Measurements from ENCODE around the gene CYP4Z1.
A peak's percentile ranks its signal among the peaks of the same experiment; 100 is the strongest.
"Not testable (repeated sequence)": the region's sequence is repeated elsewhere in the genome, so short reads cannot be mapped to it uniquely, and the experiment has no call there.

Gene CYP4Z1, protein sequence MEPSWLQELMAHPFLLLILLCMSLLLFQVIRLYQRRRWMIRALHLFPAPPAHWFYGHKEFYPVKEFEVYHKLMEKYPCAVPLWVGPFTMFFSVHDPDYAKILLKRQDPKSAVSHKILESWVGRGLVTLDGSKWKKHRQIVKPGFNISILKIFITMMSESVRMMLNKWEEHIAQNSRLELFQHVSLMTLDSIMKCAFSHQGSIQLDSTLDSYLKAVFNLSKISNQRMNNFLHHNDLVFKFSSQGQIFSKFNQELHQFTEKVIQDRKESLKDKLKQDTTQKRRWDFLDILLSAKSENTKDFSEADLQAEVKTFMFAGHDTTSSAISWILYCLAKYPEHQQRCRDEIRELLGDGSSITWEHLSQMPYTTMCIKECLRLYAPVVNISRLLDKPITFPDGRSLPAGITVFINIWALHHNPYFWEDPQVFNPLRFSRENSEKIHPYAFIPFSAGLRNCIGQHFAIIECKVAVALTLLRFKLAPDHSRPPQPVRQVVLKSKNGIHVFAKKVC

GRCh38 chr1:47067097-47067594 lies at the start of gene CYP4Z1:
CYP4Z1 (plus strand) TSS chr1:47067231; CDS start chr1:47067491, 260 bp downstream.
- DNase-seq = no peak

- no peak for DNase-seq
These were observed 46.0 kb upstream of the CYP4Z1 start for GRCh38 chr1:47021070-47021469.

DNA sequence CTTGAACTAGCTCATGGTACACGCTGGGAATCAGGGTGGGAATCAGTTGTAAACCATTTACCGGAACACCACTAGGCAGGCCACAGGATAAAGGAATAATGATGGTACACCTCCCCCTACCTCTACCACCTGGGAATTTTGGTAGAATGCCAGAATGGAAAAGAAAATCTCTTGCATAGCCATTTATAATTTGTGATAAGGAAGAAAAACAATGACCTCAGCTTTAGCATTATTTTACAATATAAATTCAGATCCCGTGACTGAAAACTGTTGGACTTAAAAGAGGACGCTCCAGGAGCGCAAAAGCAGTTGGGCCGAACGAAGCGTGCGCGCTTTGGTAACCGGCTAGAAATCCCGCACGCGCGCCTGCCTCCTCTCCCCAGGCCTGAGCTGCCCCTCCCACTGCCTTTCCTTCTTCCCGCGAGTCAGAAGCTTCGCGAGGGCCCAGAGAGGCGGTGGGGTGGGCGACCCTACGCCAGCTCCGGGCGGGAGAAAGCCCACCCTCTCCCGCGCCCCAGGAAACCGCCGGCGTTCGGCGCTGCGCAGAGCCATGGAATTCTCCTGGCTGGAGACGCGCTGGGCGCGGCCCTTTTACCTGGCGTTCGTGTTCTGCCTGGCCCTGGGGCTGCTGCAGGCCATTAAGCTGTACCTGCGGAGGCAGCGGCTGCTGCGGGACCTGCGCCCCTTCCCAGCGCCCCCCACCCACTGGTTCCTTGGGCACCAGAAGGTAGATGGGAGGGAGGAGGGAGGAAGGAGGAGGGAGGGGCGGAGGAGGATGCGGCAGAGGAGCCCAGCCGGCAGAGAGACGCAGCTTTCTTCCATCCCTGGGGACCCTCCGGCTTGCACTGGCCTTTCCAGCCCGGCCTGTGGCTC lies 43.5 kb upstream of the CYP4Z1 start, which contains the start of gene CYP4X1:
Gene CYP4X1, plus strand, starts transcription at position 402 of the 873 bp plus-strand sequence. Its CDS starts 149 bp downstream, at position 551.
- peak; percentile 30 for DNase-seq

DNA sequence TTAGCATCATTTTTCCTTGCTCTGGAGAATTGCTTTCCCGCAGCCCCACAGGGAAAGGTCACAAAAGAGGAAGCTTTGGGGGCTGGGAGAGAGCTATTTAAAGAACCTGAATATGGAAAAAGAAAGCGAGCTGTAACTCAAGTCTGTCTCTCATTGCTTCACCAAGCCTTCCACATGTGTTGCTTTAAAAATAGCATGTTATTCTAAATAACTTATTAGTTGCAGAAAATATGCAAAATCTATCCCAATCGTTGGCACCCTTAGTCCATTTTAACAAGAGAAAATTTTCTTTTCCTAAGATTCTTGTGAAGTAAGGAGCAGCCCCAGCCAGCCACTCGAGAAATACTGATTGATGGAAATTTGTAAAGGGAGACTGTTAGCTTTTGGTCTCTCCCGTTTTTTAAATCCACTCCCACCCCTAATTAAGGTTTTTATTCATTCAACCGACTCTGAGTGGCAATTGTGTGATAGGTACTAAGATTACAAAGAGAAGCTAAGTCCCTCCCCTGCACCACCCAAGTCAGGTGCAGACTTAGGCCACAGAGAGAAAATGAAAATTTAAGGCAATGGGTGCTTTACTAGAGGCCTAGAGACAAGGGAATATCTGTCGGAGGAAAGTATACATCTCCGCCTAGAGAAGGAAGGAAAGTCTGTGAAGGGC lies 42.8 kb upstream of the CYP4Z1 start:
- no peak for DNase-seq

DNA sequence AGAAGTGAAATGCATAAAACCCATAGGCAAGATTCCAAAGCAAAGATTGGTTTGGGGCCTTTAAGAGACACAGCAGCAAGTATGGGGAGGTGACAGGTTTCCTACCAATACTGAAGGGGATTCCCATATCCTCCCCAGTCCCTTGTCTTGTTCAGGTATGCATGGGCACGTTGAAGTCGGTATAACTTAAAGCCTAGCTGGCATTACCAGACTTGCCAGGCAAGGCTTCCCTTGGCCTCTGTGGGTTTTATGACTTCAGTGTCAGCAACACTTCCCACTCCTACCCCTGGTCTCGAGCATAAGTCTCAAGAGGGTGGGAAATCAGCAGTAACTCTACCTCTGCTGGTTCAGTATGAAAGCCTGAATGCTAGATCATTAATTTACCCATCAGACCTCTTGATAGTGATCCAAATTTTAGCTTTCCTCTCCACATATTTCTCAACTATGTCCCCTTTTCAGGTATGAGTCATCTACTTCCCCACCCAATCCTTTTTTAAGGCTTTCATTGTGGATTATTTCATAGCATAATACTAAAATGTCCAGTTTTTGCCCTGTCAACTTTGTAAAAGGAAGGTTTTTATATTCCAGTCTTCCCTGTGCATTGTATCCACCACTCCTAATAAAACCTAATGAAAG lies 36.7 kb upstream of the CYP4Z1 start:
- no peak for DNase-seq

DNA sequence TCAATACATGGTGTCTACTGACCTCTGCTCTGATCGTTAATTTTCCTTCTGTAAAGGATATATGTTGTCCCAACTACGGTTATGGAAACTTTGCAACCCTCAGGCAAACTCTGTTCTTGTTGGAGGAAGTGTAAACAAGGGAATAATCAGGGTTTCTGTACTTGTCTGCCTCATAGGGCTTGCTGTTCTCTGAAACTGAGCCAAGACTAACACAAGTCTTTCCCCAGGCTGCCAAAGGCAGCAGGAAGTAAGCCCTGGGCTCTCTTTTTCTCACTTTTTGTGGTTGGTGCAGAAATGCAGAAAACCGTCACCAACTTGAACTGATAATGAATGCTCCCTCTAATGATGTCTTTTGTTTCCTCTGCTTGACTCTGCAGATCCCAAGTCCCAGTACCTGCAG lies 36.0 kb upstream of the CYP4Z1 start:
- DNase-seq = peak; percentile 6

- DNase-seq = no peak
These were observed 35.4 kb upstream of the CYP4Z1 start for GRCh38 chr1:47031585-47031984.

GRCh38 chr1:47036764-47037163 lies 30.3 kb upstream of the CYP4Z1 start:
- DNase-seq = no peak

GRCh38 chr1:47059376-47059775 lies 7.7 kb upstream of the CYP4Z1 start:
- DNase-seq = no peak

GRCh38 chr1:47069080-47069479 lies 2.0 kb downstream of the CYP4Z1 start:
- DNase-seq = not testable (repeated sequence)

DNA sequence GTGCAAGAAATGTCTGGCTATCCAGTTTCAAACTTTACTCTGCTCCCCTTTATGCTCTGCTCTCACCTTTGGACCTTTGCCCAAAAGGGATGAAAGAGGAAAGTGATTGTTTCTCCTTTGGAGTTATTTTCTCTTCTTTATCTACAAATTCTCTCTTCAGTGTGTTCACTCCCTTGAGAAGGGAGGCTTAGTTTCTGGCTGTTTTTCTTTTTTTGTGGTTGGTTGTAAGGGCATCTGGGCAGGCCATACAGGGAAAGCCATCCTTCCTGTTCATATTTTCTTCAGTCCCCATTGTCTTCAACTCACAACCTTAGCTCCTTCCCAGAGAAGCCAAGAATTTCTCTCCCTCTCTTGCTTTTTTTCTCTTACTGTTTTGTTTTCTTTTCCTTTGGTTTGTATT lies 2.5 kb downstream of the CYP4Z1 start:
- DNase-seq = not testable (repeated sequence)

GRCh38 chr1:47089356-47089755 lies 22.3 kb downstream of the CYP4Z1 start:
- not testable (repeated sequence) for DNase-seq

DNA sequence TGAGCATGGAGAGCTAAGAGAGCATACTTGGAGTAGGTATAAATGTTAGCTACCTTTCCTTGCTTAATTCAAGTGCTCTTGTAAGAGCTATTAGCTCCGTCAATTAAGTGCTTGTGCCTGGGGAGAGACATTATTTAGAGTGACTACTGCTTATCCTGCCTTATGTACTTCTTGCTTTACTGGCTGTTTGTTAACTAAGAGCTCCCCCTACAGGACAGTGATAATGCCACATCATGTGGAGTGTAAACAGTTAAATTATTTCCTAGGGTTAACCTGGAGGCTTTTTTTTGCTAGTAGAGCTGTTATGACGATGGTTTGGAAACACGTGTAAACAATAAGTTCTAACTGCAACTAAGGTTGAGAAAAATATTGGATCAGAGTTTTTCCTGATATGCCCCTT lies 24.4 kb downstream of the CYP4Z1 start:
- not testable (repeated sequence) for DNase-seq

DNA sequence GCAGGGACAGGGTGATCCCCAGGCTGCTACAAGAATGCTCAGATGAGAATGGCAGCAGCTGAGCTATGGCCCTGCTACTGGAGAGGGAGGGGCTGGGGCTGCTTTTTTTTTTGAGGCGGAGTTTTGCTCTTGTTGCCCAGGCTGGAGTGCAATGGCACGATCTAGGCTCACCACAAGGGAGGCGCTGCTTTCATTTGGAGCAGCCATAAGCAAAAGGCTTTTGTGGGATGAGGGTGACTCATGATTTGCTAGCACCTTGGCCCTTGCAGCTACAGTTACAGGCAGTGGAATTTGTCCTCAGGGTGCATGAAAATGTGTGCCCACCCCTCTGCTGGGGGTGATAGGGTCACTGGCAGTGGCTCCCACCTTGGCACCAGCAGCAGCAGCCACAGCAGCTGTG lies 37.8 kb downstream of the CYP4Z1 start:
- DNase-seq = no peak

DNA sequence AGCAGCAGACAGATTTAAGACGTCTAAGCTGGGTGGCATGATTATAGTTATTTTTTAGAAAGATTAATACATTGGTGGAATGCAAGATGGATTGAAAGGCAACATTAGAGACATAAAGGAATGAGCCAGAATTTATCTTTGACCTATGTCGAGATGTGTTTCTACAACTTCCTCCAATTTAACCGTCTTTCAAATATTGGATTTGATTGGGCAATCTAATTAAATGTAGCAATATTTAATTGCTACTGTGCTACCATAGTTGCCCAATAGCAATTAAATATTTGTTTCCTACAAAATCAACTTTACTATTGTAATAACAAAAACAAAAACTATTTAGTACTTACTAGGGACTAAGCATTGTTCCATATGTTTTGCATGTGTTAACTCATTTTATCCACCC lies 39.8 kb downstream of the CYP4Z1 start:
- no peak for DNase-seq

DNA sequence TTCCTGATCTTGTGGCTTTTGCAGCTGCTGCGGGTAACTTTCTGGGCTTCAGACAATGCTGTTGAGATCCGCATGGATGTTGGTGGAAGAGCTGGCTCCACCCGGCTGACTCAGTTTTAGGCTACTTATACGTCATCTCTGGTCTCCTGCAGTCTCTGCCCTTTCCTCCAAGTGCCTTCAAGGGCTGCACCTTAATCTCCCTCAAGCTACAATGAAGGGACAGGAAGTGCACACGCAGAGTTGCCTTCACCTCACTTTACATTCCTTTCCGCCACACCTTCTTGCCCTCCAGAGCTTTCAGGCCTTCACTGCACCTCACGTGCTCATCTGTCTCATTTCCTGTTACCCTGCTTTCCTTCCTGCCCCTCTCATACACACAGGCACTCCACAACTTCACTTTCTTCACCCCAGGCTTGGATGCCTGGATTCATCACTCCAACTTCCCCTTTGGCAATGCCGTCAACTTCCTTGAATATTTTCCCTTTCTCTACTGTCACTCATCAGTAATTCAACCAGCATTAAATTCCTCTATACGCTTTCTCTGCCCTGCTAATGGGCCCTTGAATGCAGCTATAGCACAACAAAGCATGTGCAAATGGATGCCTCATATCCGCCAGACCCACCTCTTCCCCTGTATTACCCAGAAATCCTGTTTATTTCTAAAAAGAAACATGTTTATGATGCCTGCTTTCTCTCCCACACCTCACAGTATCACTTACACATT lies 41.0 kb downstream of the CYP4Z1 start:
- not testable (repeated sequence) for DNase-seq

GRCh38 chr1:47109482-47109881 lies 42.5 kb downstream of the CYP4Z1 start:
- not testable (repeated sequence) for DNase-seq

GRCh38 chr1:47113178-47113577 lies 46.1 kb downstream of the CYP4Z1 start:
- DNase-seq = no peak

- DNase-seq = not testable (repeated sequence)
These were observed 54.0 kb downstream of the CYP4Z1 start for GRCh38 chr1:47121039-47121438.

GRCh38 chr1:47124834-47125233 lies 57.8 kb downstream of the CYP4Z1 start:
- DNase-seq = not testable (repeated sequence)

DNA sequence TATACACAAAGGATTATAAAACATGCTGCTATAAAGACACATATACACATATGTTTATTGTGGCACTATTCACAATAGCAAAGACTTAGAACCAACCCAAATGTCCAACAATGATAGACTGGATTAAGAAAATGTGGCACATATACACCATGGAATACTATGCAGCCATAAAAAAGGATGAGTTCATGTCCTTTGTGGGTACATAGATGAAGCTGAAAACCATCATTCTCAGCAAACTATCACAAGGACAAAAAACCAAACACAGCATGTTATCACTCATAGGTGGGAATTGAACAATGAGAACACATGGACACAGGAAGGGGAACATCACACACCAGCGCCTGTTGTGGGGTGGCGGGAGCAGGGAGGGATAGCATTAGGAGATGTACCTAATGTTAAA lies 60.0 kb downstream of the CYP4Z1 start:
- not testable (repeated sequence) for DNase-seq
